HFFc6 (cell line): ENCODE measurements around the gene SPACA4. TPM values are rescaled to one million over a fixed set of nuclear protein-coding genes. Genes with fewer than 3 reads are reported as not detected.

Experiments used
- DNase-seq: peaks from one replicate; pipeline ENCODE4 v3.0.0-alpha.2; 2018
- H3K27ac Mint-ChIP-seq: 2 replicates; pipeline ENCODE4 v1.8.0; 2020; ENCODE audit warnings: mild to moderate bottlenecking, mixed read lengths
- H3K27me3 Mint-ChIP-seq: 2 replicates; pipeline ENCODE4 v1.8.0; 2021; ENCODE audit warnings: mild to moderate bottlenecking, moderate library complexity, mixed read lengths; ENCODE audit not compliant: insufficient read depth
- H3K36me3 Mint-ChIP-seq: 2 replicates; pipeline ENCODE4 v1.8.0; 2021; ENCODE audit warnings: low read depth, mixed read lengths
- H3K4me1 Mint-ChIP-seq: 2 replicates; pipeline ENCODE4 v1.8.0; 2020; ENCODE audit warnings: low read depth, mixed read lengths
- H3K4me3 Mint-ChIP-seq: 2 replicates; pipeline ENCODE4 v1.8.0; 2020; ENCODE audit warnings: mild to moderate bottlenecking, moderate library complexity, mixed read lengths
- H3K9me3 Mint-ChIP-seq: 2 replicates; pipeline ENCODE4 v1.8.0; 2020; ENCODE audit warnings: mild to moderate bottlenecking, mixed read lengths
- total RNA-seq, 6 experiments: library from RNA; stranded (reverse); fragmentation: NEBNext Ultra II Directional; extraction: Animal tissue kit (Norgen Biotek cat#: 25700); gene quantifications; 2 replicates in 1 of 6; 3 replicates in 5 of 6; pipeline ENCODE4 v1.2.3, GENCODE V29; 2021
- TF ChIP-seq, protein P1 (sequence below): fragments of 200-600 bp; sonication (generic); IDR thresholded peaks from 2 replicates; pipeline ENCODE4 v1.5.0; 2021; ENCODE audit warnings: antibody characterized with exemption, mild to moderate bottlenecking

SPACA4 gene
- total RNA-seq, 6 experiments from 2014 or later: not detected

DNA sequence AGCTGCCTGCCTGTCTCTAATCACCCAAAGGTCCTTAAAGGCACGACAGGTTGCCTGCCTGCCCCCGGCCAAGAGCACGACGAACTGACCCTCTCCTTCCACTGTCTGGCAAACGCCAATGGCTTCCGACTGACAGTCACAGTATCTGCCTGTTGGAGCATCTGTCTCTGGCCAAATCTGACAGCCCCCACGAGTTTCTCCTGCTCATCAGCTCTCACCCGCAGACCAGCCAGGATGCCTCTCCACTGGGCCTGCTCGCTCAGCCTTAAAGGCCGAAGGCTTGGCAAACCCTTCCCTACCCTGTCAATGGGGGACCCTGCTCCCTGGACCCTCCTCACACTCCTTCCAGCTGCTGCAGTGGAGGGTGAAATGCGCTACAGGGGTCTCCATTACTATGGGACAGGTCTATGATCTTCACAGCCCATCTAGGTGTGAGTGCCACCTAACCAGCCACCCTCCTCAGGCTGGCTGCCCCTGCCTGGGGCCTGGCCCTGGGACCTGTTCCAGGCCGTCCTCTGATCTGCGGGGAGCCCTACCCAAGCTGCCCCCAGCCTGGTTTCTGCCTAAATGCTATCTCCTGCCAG, 7.4 kb downstream of the SPACA4 start:
- TF ChIP-seq, protein P1, sequence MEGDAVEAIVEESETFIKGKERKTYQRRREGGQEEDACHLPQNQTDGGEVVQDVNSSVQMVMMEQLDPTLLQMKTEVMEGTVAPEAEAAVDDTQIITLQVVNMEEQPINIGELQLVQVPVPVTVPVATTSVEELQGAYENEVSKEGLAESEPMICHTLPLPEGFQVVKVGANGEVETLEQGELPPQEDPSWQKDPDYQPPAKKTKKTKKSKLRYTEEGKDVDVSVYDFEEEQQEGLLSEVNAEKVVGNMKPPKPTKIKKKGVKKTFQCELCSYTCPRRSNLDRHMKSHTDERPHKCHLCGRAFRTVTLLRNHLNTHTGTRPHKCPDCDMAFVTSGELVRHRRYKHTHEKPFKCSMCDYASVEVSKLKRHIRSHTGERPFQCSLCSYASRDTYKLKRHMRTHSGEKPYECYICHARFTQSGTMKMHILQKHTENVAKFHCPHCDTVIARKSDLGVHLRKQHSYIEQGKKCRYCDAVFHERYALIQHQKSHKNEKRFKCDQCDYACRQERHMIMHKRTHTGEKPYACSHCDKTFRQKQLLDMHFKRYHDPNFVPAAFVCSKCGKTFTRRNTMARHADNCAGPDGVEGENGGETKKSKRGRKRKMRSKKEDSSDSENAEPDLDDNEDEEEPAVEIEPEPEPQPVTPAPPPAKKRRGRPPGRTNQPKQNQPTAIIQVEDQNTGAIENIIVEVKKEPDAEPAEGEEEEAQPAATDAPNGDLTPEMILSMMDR: no peak
- Mint-ChIP-seq H3K9me3 (no peaks in the 10 kb centered on the region), H3K27ac (peak overlapping the region; percentile 43), H3K27me3 (peaks cover 24% of the 10 kb centered on the region), H3K4me1 (peaks cover 16% of the 10 kb centered on the region; the same call in 1 of the 2 replicates), H3K4me3 (peak overlapping the region; percentile 6), H3K36me3 (peaks cover 31% of the 10 kb centered on the region)
- DNase-seq: no peak

DNA sequence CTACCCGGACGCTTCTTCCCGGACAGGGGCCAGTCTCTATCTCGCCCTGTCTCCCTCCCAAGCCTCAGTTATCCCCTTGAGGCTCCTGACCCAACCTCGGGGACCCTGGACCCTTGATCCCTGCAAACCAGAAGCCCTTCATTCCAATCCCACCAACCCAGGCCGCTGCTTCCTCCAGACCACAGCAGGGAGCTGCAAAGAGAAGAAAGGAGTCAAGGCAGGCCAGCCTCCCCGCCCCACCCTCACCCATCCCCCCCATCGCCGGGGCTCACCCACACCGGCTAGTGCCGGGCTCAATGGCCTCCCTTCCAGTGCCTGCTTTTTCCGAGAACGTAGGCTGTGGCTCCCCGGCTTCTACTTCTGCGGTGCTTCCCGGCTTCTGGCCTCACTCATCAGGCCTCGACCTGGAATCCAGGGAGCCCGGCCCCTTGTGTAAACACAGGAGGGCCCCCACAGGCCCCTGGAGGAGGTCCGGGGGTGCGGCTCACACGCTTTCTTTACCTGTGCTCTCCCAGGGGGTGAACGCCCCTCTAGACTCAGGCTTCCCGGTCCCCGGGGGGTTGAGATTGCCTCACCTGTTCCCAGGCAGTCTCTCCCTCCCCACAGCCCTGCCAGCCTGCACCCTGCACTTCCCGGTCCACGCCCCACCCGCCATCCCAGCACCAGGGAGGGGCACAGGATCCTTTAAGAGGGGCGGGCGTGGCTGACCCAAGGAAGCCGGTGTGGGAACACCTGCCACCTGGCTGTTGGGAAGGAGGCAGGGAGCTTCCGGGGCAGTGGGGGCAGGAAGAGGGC, 8.1 kb downstream of the SPACA4 start, which contains the start of gene FAM83E:
TSS of gene FAM83E (minus strand) at position 641 of the 795 bp plus-strand sequence. CDS start 1,704 bp downstream, outside the sequence.
- Mint-ChIP-seq H3K36me3 (peaks cover 34% of the 10 kb centered on the region), H3K4me3 (peak within 1 kb of the TSS; percentile 9), H3K27ac (peak within 1 kb of the TSS; percentile 43), H3K27me3 (peaks cover 25% of the 10 kb centered on the region), H3K4me1 (peaks cover 20% of the 10 kb centered on the region), H3K9me3 (no peaks in the 10 kb centered on the region)
- DNase-seq: no peak
- TF ChIP-seq, protein P1: no peak

DNA sequence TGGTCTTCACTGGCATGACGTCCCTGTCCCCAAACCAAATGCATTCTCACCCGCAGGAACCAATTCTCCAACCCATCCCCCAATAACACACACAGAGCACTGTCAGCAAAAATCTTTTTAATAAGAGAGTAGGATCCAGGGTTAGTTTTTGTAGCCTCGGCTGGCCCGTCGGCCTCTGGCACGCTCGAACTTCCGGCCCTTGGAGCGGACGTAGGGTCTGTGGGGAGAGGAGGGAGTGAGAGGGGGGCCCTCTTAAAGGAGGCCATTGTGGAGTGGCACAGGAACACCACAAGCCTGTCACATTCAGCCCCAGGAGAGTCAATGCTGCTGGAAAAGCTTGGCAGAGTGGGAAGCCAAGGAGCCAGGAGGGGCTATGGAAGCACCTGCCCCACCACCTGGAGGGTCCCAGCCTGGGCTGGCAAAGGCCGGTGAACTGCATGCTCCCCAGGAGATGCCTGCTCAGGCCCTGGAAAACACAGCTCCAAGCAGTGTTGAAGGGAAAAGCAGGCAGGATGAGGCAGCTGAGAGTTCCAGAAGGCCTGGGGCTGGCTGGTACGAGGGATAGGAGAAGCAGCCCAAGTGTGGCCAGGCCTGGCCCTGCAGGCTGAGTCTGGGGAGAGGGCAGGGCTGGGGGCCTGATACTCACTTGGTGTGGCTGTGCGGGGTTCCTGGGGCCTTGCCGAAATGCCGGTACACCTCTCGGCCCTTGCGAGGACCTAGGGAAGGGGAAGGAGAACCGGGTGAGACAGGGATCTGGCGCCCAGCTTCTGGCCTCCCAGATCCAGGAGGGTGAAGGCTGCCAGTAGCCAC, 8.9 kb downstream of the SPACA4 start:
- TF ChIP-seq, protein P1: no peak; the same call in 1 of the 2 replicates
- H3K4me3 Mint-ChIP-seq: peak overlapping the region; percentile 9; the same call in 1 of the 2 replicates
- peaks cover 25% of the 10 kb centered on the region for H3K27me3 Mint-ChIP-seq
- H3K9me3 Mint-ChIP-seq: no peaks in the 10 kb centered on the region
- peaks cover 28% of the 10 kb centered on the region for H3K4me1 Mint-ChIP-seq
- peaks cover 35% of the 10 kb centered on the region for H3K36me3 Mint-ChIP-seq
- DNase-seq: no peak
- H3K27ac Mint-ChIP-seq: no peak overlapping the region

DNA sequence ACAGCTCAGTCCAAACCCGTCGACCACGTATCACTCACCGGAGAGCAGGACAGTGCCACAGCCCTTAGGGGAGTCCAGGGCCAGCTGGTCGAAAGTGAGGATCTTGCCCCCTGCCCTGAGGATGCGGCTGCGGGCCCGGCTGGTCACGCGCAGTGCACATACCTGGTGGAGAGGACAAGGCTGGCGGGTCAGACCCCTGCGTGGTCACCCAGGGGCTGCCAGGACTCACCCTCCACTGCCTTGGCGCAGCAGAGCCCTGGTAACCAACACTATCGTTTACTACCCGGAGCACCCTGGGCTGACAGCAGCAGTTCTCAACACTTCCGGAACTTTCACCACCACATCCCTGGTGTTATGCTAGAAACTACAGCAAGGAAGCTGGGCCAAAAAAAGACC, 9.5 kb downstream of the SPACA4 start:
- Mint-ChIP-seq H3K9me3 (no peaks in the 10 kb centered on the region), H3K4me3 (peak overlapping the region; percentile 94), H3K27me3 (peaks cover 25% of the 10 kb centered on the region), H3K36me3 (peaks cover 35% of the 10 kb centered on the region), H3K4me1 (peaks cover 28% of the 10 kb centered on the region), H3K27ac (peak overlapping the region; percentile 69)
- TF ChIP-seq, protein P1: no peak
- no peak for DNase-seq

DNA sequence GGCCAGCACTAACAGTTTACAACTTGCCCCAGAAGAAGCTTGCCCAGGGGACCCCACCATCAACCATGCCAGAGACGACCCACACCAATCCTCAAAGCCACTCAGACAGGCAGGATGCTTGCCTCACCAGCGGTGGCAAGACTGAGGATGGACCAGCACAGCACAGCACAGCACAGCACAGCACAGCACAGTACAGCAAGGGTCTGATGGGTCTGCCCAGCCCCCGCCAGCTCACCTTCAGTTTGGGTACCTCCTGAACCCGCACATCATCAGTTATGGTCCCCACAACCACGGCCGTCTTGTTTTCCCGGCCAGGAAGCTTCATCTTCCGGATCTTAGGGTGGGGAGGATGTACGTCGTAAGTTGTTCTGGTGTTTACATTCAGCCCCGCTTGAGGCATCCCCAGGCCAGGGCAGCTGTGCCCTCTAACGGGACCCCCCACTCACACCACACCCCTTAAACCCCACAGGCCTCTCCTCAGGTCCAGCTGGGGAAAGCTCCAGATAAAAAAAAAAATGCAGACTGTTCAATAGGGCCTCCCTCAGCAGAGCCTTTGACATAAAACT, 10.0 kb downstream of the SPACA4 start:
- peaks cover 38% of the 10 kb centered on the region for H3K36me3 Mint-ChIP-seq
- DNase-seq: no peak
- H3K27me3 Mint-ChIP-seq: peaks cover 25% of the 10 kb centered on the region
- H3K4me3 Mint-ChIP-seq: peak overlapping the region; percentile 94
- H3K4me1 Mint-ChIP-seq: peaks cover 28% of the 10 kb centered on the region
- no peaks in the 10 kb centered on the region for H3K9me3 Mint-ChIP-seq
- H3K27ac Mint-ChIP-seq: peak overlapping the region; percentile 99
- TF ChIP-seq, protein P1: no peak
